ENCODE measurements around the gene ANAPC1.
"Not testable (repeated sequence)": the region's sequence is repeated elsewhere in the genome, so short reads cannot be mapped to it uniquely, and the experiment has no call there.

The ANAPC1 gene

DNA sequence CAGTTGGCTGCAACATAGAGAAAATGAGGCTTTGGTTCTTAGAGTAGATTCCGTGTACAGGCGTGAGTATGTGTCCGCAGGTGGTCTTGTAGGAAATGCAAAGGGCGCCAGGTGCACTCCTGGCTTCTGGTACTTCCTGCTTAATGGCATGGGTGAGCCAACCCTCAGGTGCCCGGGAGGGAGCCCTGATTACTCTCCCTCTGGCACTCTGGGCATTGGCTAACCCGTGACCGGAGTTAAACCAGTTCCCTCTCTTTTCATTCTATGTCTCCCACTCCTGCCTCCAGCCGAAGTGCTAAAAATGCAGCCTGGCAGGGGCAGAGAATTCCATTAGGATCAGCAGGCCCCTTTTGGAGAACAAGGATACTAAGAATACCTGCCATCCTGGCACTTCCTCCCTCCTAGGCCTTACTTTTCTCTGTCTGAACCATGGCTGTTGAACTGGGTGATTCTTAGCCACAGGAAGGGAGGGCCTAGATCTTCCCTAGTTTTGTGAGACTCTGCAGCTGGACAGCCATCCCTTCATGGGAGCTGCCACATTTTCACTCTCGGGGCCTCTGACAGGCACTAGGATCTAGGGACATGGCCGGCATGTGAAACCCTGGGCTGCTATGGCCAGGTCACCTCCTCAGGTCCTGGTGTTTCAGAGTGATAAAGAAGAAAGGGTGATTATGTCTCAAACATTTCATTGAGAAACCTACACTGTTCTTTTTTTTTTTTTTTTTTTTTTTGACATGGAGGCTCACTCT lies 20.9 kb upstream of the ANAPC1 start:
- no peak for DNase-seq

DNA sequence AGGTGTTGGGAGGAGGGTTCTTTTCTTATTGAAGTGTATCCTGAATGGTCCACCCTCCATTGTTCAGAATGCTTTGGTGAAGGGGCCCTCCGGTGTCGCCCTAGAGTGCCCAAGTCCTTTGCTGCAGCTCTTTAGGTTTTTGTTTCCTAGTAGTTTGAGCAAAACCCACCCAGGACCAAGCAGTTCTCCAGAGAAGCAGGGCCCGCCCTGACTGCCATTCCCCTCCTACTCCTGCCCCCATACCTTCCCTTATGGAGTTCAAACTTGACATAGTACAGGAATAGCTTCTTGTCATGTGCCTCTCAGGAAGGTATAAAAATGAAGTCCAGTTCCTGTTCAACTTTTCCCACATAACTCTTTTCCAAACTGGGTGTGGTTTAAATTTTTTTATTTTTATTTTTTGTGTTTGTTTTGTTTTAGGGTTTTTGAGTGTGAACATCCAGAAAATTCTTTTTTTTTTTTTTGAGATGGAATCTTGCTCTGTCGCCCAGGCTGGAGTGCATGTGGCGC lies 20.0 kb upstream of the ANAPC1 start:
- DNase-seq = no peak

DNA sequence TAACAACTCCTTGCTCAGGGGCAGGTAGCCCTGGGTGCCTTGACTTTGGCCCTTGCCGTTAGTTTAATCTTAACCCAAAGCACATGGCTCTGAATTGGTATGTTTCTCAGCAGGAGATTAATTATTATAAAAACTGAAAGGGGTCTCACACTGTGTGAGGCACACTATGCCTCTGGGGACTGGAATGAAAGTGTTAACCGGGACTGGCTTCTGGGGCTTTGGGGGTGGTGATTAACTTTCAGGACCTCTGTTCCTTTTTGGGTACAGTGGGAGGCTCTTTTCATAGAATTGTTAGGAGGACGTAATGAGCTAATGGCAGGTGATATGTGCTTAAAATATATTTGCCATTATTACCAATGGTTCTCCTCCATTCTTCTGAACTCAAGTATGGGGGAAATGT lies 19.5 kb upstream of the ANAPC1 start:
- DNase-seq = no peak

DNA sequence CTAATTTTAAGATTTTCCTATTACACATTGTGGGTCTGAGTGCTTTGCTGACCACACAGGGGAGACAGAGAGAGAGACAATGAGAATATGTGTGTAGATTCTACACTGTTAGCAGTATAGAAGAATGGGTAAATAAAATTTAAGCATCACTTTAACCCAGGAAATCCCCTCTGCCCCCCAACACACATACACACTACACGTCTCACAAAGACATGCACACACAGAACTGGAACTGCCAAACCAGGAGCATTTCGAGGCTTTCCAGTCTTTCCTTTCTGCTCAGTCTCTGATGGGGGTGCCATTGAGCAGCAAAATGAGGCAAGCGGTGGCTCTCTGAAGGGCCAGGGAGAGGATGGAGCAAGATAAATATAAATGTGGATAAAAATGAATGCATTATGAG lies 16.9 kb upstream of the ANAPC1 start:
- DNase-seq = peak; percentile 35

DNA sequence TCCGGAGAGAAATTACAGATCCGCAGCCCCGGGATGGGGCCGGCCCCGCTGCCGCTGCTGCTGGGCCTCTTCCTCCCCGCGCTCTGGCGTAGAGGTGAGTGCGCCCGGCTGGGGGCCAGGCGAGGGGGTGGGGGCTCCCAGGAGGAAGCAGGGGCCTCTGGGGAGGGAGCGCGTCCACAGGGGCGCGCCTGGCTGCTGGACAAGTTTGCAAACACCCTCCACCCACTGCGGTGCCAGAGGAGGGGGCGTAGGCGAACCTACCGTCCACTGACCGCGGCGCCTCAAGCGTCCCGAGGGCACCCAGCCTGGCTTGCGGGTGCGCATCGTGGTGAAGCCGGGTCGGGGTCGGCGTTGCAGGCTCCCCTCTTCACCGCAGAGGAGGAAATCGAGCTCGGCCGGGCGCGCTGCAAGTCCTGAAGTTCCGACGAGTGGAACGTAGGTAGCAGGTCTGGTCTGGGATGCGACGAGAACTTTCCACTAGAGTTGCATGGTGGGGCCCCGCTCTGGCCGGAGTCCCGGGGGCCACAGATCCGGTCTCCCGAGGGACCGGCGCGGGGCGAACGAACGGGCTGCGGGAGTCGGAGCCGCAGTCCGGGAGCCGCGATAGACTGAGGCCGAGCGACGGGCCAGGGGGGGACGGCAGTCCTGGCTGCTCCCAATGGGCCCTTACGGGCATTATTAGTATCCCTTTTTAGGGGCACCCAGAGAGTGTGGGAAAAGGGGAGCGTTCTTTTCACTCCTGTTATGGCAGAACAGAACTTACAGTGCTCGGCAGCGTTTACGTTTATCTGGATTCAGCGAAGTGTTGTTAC lies 14.9 kb upstream of the ANAPC1 start:
- DNase-seq = no peak

DNA sequence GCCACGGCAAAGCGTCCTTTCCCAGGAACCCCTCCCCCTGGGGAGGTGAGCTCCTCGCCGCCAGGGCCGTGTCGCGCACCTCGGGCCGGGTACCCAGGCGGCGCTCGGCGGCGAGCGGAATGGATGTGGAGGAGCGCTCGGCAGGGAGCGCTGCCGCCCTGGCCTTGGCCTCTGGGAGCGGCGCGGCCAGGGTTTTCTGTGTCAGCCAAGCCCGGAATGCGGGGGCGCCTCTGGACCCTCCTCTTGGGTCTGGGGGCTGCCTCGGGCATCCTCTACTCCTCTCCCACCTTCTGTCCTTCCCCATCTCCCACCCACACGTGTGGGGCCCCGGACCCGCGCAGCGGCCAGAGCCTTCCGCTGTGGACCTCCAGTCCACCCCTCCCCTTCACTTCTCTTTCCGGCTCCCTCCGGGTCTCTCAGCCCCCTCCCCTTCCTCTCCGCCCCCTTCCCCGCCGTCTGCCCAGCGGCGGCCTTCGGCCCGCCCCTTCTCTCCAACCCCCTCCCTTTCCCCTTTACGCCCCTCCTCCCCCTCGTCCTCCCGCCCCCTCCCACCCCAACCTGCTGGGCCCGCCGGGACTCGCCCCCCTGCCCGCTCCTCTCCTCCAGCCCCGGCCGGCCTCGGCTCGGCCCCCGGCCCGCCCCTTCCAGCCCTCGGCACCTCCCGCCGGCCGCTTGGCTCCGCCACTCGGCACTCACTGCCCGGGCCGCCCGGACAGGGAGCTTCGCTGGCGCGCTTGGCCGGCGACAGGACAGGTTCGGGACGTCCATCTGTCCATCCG lies 14.1 kb upstream of the ANAPC1 start, which contains the start of gene MERTK:
Gene MERTK (plus strand): TSS at position 684 of the 779 bp plus-strand sequence. CDS start 129 bp downstream, outside the sequence.
- DNase-seq = peak; percentile 72

DNA sequence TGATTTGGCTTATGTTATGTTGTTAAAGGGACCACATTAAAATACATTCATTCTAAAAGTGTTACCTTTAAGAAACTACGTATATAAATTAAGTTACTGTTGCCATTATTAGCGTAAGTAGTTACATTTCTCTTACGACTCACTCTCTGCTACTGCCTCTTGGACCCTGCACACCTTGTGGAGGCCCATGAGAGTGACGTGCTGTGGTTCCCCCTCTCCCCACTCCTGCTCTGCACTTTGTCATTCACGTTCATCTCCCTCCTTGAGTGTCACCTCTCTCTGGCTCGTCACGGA lies 13.6 kb upstream of the ANAPC1 start:
- DNase-seq = no peak

DNA sequence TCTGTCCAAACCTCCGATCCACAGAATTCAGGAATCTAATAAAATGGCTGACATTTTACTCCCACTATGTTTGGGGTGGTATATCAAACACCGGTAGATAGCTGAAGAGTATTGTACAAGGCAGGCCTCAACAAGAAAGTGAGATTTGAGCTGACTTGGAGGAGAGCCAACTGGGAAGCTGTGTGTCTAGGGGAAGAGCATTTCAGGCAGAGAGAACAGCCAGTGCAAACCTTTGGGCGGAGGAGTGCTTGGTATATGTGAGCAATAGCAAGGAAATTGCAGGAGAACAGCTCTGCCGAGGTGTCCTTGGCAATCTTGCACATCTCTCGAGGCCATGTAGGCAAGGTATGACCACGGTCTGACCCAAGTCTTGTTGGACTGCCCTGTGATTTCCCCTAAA lies 12.6 kb upstream of the ANAPC1 start:
- no peak for DNase-seq

DNA sequence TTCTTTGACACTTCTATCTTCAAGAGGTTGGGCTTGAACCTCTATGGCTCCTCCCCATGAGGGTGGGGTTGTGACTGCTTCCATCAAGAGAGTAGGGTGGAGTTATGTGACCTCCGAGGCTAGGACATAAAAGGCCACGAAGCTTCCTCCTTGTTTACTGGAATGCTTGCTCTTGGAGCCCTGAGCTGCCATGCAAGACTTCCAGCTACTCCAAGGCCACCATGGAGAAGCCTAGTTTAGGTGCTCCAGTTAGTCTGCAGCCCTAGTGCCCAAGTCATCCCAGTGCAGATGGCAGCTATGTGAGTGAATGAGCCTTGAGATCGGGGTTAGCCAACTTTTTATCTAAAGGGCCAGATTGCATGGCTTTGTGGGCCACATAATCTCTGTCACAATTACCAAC lies 12.0 kb upstream of the ANAPC1 start:
- no peak for DNase-seq

DNA sequence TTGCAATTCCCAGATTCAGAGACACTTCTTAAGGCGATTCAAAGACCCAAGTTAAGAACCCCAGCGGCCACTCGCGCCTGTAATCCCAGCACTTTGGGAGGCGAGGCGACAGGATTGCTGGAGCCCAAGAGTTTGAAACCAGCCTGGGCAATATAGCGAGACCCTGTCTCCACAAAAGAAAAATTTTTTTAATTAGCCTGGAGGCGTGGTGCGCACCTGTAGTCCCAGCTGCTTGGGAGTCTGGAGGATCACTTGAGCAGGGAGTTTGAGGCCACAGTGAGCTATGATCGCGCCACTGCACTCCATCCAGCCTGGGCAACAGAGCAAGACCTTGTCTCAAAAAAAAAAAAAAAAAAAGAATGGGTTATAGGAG lies 585 bp upstream of the ANAPC1 start:
- no peak for DNase-seq

DNA sequence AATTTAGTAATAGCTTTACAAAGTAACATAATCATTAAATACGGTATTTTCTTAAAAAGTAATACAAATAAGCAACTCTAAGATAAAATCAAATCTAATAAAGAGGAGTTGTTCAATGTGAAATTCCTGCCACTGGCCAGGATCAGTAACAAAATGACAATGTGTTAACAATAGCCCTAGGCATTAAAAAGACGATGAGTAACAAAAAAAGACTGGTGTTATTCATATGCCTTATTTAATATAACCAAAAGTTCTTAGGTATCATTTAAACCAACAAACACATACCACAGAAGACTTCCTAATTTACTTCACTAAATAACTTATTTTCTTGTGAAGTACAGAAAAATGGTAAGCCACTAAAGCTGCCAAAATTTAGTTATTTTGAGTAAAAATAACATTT lies 11.2 kb downstream of the ANAPC1 start:
- not testable (repeated sequence) for DNase-seq

DNA sequence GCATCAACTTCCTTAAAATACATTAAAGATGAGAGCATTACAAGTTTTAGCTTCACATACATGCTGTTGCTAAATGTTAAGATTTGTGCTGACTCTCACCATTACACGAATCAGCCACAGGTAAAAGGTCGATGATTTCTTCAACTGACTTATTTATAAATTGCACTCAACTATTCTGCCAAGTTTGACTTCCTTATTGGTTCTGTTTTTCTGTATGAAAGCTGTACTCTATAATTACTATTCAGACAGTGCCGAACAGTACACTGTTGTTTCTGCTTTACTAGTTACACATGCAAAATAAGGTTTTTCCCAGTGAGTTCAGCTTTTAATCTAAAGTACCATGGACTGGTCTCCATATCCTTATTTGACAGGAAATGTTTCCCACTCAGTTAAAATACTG lies 18.9 kb downstream of the ANAPC1 start:
- DNase-seq = not testable (repeated sequence)

DNA sequence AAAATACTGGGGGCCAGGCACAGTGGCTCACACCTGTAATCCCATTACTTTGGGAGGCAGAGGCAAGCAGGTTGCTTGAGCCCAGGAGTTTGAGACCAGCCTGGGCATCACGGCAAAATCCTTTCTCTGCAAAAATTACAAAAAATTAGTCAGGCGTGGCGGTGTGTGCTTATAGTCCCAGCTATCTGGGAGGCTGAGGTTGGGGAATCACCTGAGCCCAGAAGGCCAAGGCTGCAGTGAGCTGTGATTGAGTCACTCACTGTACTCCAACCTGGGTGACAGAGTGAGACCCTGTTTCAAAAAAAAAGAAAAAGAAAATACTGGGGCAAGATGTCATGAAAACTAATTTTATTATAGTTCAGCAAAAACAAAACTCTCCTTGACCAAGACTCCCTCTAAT lies 24.0 kb downstream of the ANAPC1 start:
- not testable (repeated sequence) for DNase-seq

DNA sequence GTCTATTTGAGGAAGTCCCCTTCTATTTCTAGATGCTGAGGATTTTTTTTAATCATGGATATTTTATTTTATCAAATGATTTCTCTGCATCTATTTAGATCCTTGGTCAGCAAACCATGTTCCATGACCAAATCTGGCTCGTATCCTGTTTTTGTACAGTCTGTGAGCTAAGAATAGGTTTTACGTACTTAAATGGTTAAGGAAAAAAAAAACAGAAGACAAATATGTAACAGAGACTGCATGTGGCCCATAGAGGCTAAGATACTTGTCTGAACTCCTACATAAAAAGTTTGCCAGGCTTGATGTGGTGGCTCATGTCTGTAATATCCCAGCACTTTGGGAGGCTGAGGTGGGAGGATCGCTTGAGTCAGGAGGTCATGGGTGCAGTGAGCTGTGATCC lies 31.4 kb downstream of the ANAPC1 start:
- not testable (repeated sequence) for DNase-seq

DNA sequence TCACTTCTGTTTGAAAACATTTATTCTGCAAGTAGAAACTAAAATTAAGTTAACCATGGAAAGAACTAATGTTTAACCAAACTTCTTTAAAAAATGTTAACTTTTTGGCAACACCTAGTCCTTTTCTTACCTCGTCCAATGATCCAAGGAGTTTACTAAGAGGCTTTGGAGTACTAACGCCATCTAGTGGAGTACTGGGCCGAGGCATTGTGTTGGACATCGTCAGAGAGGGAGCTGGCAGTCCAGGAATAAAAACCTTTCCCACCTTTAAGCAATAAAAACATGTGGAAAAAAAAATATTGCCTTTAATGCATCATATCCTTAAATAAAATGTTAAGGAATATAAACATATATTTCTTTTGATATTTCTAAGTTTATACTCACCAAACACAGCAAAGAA lies 33.3 kb downstream of the ANAPC1 start:
- DNase-seq = peak; percentile 23

DNA sequence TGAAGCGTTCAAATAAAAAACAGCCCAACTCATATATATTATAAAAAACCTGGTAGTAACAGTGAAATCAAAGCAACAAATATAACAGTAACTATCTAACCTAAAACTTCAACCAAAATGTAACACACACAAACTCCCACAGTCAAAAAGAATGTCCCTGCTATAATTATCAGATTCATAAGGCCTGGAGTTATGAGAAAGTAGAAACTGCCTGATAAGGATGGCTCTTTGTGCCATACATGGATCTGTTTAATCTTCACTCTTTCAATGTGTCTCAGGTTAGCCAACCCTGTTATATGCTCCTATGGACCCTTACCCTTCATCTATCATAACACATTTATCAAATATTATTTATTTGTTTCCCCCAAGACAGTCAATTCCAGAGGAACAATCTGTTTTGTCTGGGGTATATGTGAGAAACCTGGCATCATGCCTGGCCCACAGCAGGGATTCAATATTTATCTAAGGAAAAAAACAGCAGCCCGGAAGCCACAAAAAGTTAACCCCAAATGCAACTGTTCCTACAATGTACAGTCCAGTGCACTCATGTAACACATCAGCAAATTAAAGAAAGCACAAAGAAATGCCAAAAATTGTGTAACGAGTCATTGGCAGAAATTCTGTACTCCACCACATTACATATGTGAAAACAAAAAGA lies 44.2 kb downstream of the ANAPC1 start:
- DNase-seq = not testable (repeated sequence)

DNA sequence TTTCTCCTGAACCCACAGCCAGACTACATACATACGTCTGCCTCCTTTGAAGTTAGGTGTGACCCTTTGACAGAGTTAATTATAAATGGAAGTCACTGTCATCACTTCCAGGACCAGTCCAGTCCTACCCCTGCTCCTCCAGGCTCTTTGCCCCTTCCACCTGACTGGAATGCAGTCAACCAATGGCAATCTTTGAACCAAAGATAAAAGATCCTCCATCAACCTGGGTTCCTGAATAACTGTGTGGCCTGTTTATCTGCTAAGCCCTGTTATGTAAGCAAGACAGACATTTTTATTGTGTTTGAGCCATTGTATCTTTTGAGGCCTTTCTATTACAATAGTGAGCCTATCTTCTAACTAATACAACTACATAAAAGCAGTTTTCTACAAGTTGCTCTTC lies 45.0 kb downstream of the ANAPC1 start:
- not testable (repeated sequence) for DNase-seq

DNA sequence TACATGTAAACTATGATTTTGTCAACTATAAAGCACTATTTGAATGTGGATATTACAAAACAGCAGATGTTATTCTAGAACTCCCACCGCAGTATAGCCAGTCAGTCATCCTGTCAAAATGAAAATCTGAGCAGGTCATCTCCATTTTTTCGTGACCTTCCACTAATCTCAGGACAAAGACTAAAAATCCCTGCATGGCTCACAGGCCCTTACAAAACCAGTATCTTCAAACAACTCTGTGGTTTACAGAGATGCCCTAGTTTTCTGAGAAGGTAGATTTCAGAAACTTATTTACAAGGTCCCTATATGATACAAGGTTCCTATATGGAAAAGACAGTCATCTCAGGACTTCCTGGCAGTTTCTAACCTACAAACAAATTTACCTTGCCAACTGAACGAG lies 49.8 kb downstream of the ANAPC1 start:
- DNase-seq = peak; percentile 57

DNA sequence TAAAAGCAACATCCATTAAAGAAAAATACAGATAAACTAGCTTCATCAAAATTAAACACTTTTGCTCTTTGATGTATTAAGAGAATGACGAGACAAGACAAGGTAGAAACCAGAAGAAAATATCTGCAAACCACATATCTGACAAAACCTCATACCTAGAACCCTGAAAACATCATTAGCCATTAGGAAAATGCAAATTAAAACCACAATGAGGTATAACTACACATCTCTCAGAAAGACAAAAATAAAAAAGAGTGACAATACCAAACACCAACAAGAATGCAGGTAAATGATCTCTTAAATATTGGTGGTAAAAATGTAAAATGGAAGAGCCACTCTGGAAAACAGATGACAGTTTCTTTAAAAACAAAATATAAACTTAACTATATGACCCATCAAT lies 53.5 kb downstream of the ANAPC1 start:
- DNase-seq = not testable (repeated sequence)

DNA sequence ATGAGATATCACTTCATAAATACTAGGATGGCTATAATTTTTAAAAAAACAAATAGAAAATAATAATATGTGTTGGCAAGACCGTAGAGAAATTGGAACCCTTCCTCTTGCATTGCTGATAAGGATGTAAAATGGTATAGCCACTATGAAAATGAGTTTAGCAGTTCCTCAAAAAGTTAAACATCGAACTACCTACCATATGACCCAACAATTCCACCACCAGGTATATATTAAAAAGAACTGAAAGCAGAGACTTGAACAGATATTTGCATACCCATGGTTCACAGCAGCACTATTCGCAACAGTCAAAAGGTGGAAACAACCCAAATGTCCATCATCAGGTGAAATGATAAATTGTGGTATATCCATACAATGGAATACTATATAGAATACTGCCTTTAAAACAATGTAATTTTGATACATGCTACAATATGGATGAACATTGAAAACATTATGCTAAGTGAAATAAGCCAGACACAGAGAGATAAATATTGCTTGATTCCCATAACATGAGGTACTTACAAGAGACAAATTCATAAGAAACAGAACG lies 55.7 kb downstream of the ANAPC1 start:
- not testable (repeated sequence) for DNase-seq

DNA sequence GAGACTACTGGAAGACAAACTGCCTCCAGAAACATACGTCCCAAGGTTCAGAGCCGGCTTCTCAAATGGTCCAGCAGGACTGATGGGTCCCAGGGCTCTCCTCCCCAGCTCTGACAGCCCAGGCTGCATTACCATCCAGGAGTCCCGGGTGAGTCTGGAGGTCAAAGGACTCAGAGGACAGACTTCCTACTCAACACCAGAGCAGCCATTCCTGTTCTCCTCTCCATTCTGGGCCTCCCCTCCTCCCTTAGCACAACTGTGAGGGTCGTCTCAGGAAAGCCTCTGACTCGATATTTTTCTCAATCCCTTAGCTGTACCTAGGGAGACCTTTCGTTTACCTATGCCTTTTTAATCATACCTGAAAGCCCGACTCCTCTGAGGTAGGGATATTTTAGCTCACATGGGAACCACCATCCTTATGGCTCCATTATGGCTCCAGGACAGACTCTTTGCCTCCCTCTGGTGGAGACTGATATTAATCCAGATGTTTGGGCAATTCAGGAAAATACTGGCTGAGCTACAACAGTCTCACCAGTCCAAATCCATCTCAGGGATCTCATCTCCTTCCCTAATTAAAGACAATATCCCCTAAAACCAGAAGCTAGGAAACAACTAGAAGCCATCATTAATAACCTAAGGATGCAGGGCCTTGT lies 70.9 kb downstream of the ANAPC1 start:
- not testable (repeated sequence) for DNase-seq

DNA sequence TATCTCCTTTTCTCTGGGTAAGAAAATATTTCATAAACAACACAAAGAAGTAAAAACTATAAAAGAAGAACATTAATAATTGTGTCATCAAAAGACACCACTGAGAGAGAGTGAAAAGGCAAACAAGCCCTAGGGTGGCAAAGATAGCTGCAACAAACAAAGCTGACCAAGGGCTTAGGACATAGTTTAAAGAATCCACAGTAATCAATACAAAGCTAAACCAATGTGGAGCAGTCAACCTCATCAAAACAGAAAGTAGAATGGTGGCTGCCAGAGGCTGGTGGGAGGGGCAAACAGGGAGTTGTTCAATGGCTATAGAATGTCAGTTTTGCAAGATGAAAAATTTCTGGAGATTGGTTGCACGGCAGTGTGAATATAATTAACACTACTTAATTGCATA lies 93.4 kb downstream of the ANAPC1 start:
- not testable (repeated sequence) for DNase-seq

All from activated CD4-positive, alpha-beta T cell treated with anti-CD3 and anti-CD28 coated beads, Interleukin-10, Interleukin-2, amounts not matched to agents 100 ng/mL and 50 ng/mL, durations not matched to agents 16 hours and 8 hours (primary cell).